Smooth muscle cell of the brain vasculature (primary cell): ENCODE data around the gene MCOLN3.
A peak's percentile ranks its signal among the peaks of the same experiment; 100 is the strongest.

Experiments used
- DNase-seq: peaks from one replicate; pipeline ENCODE4 v3.0.0-alpha.2; 2012; ENCODE audit warnings: low read depth, low spot score

The MCOLN3 gene

GRCh38 chr1:85048296-85049064 is at the start of gene MCOLN3:
Gene MCOLN3 (minus strand): TSS chr1:85048500. CDS start chr1:85045360, 3,140 bp downstream.
- no peak for DNase-seq

GRCh38 chr1:85093644-85094043 is 45.3 kb upstream of the MCOLN3 start:
- no peak for DNase-seq

- no peak for DNase-seq
Measured at GRCh38 chr1:85091671-85092280, 43.5 kb upstream of the MCOLN3 start.

GRCh38 chr1:85090225-85090624 is 41.9 kb upstream of the MCOLN3 start:
- no peak for DNase-seq

- no peak for DNase-seq
Measured at GRCh38 chr1:85089203-85089602, 40.9 kb upstream of the MCOLN3 start.

GRCh38 chr1:85088408-85088784 is 40.1 kb upstream of the MCOLN3 start:
- DNase-seq = no peak

GRCh38 chr1:85087659-85088407 is 39.5 kb upstream of the MCOLN3 start:
- DNase-seq = no peak

- no peak for DNase-seq
Measured at GRCh38 chr1:85085417-85085816, 37.1 kb upstream of the MCOLN3 start.

- no peak for DNase-seq
Measured at GRCh38 chr1:85078903-85079302, 30.6 kb upstream of the MCOLN3 start.

GRCh38 chr1:85074365-85074964 is 26.2 kb upstream of the MCOLN3 start:
- no peak for DNase-seq

- DNase-seq = no peak
Measured at GRCh38 chr1:85070972-85071492, 22.7 kb upstream of the MCOLN3 start.

GRCh38 chr1:85068846-85069245 is 20.5 kb upstream of the MCOLN3 start:
- DNase-seq = no peak

GRCh38 chr1:85065550-85065949 is 17.2 kb upstream of the MCOLN3 start:
- DNase-seq = no peak

GRCh38 chr1:85062425-85063026 is 14.2 kb upstream of the MCOLN3 start:
- no peak for DNase-seq

- DNase-seq = peak; percentile 97
Measured at GRCh38 chr1:85061711-85062424, 13.6 kb upstream of the MCOLN3 start.

- DNase-seq = no peak
Measured at GRCh38 chr1:85060038-85060437, 11.7 kb upstream of the MCOLN3 start.

- no peak for DNase-seq
Measured at GRCh38 chr1:85059563-85059962, 11.3 kb upstream of the MCOLN3 start.

GRCh38 chr1:85058786-85059185 is 10.5 kb upstream of the MCOLN3 start:
- DNase-seq = no peak

- DNase-seq = no peak
Measured at GRCh38 chr1:85058311-85058710, 10.0 kb upstream of the MCOLN3 start.

- DNase-seq = no peak
Measured at GRCh38 chr1:85054664-85055063, 6.4 kb upstream of the MCOLN3 start.

- no peak for DNase-seq
Measured at GRCh38 chr1:85049735-85050166, 1.5 kb upstream of the MCOLN3 start.
